Glomerular endothelial cell (primary cell): ENCODE data around the gene HIRA. TPM values are rescaled to one million over a fixed set of nuclear protein-coding genes. Genes with fewer than 3 reads are reported as not detected.

Experiments
- DNase-seq: peaks from one replicate; pipeline ENCODE4 v3.0.0-alpha.2; 2011; ENCODE audit warnings: low read depth, low spot score; ENCODE audit errors: extremely low read depth
- total RNA-seq: library from RNA; depleted of rRNA; stranded (reverse); fragments of >200 nt; gene quantifications from 2 replicates; pipeline ENCODE4 v1.2.3, GENCODE V29; 2015

The HIRA gene
- total RNA-seq, 1 donor from 2014 or later, result 32.6 TPM

GRCh38 chr22:19290400-19291217 is 140.9 kb downstream of the HIRA start:
- DNase-seq, result no peak

DNA sequence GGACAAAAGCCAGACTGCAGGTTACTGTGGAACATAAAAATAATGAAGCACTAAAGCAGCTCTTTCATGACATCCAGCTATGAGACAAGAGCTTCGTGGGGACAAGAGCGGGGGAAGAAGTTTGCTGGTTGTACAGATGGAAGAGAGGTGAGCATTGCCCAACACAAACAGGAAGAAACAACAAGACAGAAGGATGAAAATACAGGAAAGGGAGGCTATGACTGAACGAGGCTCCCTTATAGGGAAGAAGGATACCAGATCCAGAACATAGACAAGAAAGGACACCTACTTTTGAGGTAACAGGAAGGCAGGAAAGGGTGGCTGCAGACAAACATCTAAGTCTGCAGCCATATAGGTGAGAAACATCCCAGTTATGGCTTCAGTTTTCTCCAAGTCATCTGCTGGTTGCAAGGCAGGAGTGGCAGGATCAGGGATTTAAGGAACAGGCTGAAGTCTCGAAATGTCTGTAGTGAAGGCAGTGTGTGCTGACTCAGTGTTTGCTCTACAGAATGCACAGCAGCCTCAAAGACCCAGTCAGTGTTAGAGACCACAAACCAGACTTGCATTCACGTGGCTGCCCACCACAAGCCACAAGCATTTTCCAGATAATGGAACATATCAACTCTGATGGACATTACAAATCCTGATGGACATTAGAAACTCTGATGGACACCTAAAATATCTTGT is 141.9 kb downstream of the HIRA start:
- DNase-seq, result no peak

- DNase-seq, result no peak
Measured at GRCh38 chr22:19287889-19288288, 143.6 kb downstream of the HIRA start.

- DNase-seq, result no peak
Measured at GRCh38 chr22:19287076-19287707, 144.3 kb downstream of the HIRA start.

DNA sequence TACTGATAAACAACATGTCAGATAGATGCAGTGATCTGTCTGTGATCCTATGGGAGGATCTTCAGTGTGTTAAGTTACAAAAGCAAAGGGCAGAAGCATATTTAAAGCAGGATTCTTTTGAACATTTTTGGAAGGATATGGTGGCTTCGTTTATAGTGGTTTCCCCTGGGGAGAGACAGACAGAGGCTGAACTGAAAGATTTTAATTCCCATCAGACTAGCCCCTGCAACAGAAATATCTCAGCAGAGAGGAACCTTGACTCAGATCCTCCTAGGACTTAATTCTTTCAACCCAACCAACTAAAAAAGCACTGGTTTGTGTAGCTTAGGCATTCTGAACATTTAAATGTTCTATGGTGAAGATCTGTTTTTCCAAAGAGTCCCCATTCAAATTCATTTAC is 145.7 kb downstream of the HIRA start:
- no peak for DNase-seq

Other genes starting within 250 kb of the HIRA start
- 2.1 and 7.8 TPM in 2 replicates for gene CLTCL1, start 140.0 kb downstream of the HIRA start, total RNA-seq
- gene MRPL40, start 812 bp upstream of the HIRA start, total RNA-seq, result 23.8 and 44.7 TPM in 2 replicates
- gene C22orf39, start 16.0 kb upstream of the HIRA start, total RNA-seq, result 23.4 and 32.3 TPM in 2 replicates
- gene UFD1, start 47.5 kb upstream of the HIRA start, total RNA-seq, result 66.2 and 81.9 TPM in 2 replicates
- 5.4 and 11.5 TPM in 2 replicates for gene CDC45, start 48.2 kb upstream of the HIRA start, total RNA-seq
- gene CLDN5, start 92.7 kb upstream of the HIRA start, total RNA-seq, result 1,303 and 1,795 TPM in 2 replicates